Globus pallidus (tissue), 1 donor: ENCODE measurements around the gene MAP3K5.
"Not testable (repeated sequence)": the region's sequence is repeated elsewhere in the genome, so short reads cannot be mapped to it uniquely, and the experiment has no call there.

Source experiments
- DNase-seq: peaks from one replicate; pipeline ENCODE4 v3.0.0-alpha.2; 2015; ENCODE audit warnings: low spot score

The MAP3K5 gene

DNA sequence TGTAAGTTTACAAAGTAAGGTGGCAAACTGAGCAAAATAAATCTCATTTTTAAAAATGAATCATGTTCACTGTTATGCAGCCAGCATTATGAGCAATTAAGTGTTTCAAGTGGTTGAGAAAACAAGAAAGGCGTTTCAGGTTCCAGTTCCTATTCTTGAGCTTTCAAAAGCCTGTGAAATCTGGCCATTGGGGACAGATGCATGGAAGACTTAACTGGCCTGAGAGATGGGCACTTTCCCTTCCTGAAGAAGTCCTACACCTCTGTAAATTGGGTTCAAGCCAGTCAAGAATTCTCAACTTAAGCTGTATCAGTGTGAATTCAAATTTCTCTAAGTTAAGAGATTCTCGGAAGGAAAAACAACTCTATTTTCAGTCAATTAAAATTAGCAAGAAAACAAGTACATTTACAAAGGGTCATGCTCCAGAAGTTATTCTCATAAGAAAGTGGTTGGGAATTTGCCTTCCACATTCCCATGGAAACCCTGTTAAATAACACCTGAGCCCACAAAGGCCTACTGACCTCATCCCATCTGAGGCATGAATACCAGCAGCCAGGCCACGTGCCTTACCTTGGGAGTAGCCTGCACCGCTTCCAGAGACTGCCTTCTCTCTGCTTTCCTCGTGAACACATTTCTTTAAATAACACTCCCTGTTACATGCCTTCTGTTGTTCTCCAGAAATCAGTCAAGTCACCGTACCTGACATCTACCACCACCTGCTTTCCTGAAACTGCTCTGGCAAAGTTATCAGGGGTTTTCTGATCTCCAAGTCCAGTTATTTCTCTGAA lies 19.4 kb downstream of the MAP3K5 start:
- no peak for DNase-seq

GRCh38 chr6:136771306-136771705 lies 21.0 kb downstream of the MAP3K5 start:
- DNase-seq, result no peak

GRCh38 chr6:136769759-136770158 lies 22.5 kb downstream of the MAP3K5 start:
- no peak for DNase-seq

- DNase-seq, result no peak
Measured at GRCh38 chr6:136769124-136769523, 23.2 kb downstream of the MAP3K5 start.

DNA sequence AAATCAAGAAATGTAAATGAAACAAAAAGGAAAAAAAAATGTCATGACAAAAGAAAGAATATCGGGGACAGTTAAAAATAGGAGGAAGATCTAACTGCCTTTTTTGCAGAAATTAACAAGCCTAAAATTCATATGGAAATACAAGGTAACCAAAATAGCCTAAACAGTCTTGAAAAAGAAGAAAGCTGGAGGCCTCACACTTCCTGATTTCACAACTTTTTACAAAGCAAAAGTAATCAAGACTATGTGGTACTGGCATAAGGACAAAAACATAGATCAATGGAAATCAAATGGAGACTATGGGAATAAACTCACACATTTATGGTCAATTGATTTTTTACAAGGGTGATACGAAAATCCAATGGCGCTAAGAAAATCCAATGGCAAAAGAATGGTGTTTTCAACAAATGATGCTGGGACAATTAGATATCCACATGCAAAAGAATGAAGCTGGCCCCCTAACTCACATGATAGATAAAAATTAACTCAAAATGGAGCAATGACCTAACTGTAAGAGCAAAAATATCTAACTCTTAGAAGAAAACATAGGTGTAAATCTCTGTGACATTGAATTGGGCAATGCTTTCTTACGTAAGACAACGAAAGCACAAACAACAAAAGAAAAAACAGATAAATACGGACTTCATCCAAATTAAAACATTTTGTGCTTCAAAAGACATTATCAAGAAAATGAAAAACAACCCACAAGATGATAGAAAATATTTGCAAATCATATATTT lies 24.5 kb downstream of the MAP3K5 start:
- DNase-seq, result no peak

DNA sequence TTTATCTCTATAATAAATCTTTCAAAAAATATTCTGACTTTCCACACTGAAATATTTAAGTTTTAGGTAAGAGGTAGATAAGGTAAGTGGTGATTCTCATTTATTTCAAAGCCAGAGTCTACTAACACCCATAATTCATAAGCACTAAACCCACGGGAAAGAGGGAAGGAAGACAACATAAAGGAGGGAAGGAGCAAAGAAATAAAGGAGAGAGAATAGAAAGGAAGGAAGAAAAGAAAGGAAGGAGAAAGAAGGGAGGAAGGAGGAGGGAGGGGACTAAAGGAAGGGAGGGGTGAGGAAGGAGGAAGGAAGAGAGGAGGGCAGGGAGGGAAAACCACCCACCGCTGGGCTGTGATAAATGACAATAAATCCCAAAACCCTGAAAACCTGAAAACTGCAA lies 25.2 kb downstream of the MAP3K5 start:
- no peak for DNase-seq

DNA sequence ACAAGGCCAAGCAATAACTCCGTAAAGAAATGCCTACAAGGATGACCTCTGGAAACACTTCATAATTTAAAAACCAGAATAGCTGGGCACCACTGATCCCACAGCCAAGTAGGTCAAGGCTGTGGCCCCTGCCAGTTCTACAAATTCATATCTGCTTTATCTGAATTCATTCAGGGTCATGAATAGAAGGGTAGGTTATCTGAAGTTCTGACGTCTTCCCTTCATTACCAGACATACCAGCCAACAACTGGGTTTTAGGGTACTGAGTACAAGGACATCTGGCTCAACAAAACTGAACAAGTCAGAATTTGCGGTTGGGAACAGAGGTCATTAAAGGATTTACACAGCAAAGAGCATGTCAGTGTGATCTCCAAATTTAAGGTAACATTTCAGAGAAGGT lies 26.0 kb downstream of the MAP3K5 start:
- DNase-seq, result no peak

DNA sequence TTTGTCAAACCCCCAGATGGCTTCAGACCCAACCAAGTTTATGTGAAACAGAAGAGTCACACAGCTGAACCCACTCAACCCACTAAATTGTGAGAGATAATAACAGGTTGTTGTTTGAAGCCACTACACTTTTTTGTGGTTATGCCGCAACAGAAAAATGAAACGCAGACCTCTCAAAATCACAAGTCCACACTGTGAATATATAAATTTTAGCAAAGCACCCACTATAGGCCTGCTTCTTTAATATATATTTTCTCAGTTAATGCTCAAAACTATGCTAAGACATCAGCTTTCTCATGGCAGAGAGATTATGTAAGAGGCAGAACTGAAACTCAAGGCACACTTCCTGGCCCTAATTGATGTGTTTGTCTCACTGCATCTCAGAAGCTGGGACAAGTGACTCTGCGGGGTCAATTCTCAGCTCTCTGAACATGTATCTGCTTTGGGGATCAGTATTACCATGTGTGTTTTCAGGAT lies 27.7 kb downstream of the MAP3K5 start:
- DNase-seq, result no peak

DNA sequence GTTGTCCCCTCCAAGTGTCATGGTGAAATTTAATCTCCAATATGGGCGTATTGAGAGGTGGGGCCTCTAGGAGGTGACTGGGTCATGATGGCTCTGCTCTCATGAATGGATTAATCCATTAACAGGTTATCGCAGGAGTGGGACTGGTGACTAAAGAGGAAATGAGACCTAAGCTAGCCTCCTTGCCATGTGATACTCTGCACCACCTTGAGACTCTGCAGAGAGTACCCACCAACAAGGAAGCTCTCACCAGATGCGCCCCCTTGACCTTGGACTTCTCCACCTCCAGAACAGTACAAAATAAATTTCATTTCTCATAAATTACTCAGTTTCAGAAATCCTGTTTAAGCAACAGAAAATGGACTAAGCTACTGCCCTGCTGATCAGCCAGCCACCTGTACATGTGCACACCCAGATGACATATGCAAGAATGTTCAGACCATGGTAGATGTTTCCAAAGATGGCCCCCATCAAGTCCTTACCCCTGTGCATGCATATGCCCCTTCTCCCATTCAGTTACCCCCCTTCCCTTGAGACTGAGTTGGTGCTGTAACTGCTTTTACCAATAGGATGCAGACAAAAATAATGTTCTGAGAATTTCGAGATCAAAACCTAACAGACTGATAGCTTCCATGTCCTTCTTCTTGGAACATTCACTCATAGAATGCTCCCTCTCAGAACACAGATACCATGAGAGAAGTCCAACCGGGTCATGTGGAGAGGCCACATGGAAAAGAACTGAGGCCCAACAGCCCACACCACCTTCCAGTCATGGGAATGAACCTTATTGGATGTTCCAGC lies 28.4 kb downstream of the MAP3K5 start:
- DNase-seq, result no peak

GRCh38 chr6:136763255-136763654 lies 29.0 kb downstream of the MAP3K5 start:
- no peak for DNase-seq

GRCh38 chr6:136762022-136762975 lies 30.0 kb downstream of the MAP3K5 start:
- no peak for DNase-seq

DNA sequence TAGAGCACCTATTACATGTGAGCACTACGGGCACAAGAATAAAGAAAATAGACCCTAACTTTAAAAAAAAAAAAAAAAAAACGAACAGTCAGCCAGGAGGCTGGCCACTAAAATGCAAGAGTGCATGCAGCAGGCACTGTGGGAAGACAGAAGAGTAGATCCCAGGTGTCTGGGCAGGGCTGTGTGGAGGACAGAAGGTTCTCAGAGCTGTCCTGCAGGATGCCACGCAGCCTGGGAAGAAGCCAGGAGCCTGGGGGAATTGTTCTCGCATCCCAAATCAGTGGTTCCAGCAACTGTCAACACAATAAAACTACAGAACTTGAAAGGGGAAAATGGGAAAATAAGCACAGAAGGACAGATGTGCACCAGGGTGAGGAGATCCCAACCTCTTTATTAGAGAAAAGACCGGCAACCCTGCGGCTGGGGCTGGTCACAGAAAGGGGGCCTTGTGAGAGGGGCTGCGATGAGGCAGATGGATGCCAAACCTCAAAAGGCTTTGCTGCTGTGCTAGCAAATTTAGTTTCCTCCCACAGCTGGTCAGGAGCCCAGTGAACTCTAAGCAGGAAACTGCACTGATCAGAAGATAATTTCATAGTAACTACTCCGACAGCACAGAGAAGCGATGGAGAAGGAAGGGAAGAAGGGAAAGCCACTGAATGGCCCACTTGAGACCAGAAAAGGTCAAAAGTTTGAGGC lies 30.9 kb downstream of the MAP3K5 start:
- no peak for DNase-seq

GRCh38 chr6:136760781-136761180 lies 31.5 kb downstream of the MAP3K5 start:
- DNase-seq, result not testable (repeated sequence)

GRCh38 chr6:136757150-136757549 lies 35.1 kb downstream of the MAP3K5 start:
- no peak for DNase-seq

DNA sequence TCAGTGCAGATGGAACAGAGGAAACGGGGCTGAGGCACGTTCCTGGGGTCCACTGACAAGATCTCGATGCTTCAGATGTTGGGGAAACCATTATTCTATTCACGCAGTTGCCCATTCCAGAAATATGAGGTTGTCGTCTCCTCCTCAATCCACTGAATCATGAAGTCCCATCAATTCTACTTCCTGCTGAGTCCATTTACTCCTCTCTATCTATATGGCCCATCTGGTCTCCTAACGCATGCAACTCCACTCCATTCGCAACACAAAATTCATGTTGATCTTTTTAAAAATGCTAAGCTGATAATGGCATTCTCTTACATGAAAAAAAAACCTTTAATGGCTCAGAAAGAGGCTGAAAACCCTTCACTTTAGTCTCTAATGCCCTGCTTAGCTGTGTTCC lies 37.5 kb downstream of the MAP3K5 start:
- no peak for DNase-seq

DNA sequence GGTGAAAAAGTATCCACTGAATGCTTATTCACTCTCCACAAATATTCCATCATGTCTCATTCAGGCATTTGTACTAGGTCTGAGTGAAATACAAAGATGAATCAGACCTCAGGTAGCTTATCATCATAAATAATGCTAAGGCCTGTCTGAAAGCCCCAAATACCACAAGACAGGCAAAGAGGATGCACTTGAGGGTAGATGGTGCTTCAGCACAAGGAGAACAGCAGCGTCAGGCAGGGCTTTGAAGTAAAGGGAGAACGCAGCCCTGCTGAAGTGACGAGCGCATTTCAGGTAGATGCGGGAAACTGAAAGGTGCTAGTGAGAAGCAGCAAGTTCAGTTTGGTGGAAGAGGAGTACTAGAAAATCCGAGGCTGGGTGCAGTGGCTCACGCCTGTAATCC lies 38.7 kb downstream of the MAP3K5 start:
- DNase-seq, result no peak

- DNase-seq, result no peak
Measured at GRCh38 chr6:136752554-136752953, 39.7 kb downstream of the MAP3K5 start.

- DNase-seq, result no peak
Measured at GRCh38 chr6:136751991-136752390, 40.3 kb downstream of the MAP3K5 start.

- no peak for DNase-seq
Measured at GRCh38 chr6:136751522-136751956, 40.7 kb downstream of the MAP3K5 start.

DNA sequence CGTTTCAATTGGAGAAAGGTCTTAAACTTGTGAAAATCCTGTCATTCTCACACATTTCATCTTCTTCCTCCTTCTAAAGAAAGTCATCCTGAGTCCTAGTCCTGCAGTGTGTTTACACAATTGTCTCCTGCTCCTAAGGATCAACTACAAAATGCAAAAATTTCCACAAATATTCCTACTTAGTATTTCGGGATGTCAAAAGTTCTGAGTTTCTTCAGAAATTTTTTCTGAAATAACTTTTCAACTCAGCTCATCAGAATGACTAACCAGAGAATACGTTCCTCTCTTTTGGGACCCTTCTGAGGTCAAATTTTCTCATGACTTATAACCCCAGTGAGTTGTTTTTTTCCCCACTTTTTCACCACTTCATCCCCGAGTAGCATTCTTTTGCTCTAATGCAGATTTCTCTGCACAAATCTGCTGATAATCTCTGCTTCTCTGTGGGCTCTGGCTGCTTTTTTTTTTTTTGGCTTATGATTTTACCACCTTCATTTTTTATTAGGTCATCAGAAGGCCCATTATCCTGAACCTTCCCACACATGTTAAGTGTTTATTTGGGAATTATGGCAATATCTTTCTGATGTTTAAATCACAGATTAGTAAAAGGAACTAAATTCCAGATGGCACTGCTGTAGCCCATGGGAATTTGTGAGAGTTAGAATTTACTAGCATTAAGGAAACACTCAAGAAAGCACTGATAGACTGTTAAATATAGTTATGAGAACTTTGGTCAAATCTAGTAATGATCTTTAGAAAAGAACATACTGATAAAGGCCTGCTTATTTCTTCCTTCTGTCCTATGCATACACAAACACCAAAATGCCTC lies 41.4 kb downstream of the MAP3K5 start:
- no peak for DNase-seq
